PC-3 (cell line): ENCODE results near the gene GOLGA6L7. TPM values are rescaled to one million over a fixed set of nuclear protein-coding genes. Genes with fewer than 3 reads are reported as not detected.

Experiments
- ATAC-seq: fragments of 200-7000 bp; cut with Tn5 transposase; 2 replicates; pipeline ENCODE4 v1.9.1; 2020; ENCODE audit warnings: mild to moderate bottlenecking, moderate library complexity
- BruUV-seq: library from RNA; stranded (reverse); fragments of 400-500 nt; replicated peaks from 2 replicates; lab custom pipeline; 2021; lab: Mats Ljungman, UMichigan
- CTCF ChIA-PET: fragments of 300-600 bp; sonication (Branson Sonifier 250); formaldehyde crosslinking; loops from one replicate; lab custom pipeline; 2022; ENCODE audit warnings: antibody characterized with exemption; lab: Charles Lee
- POLR2A ChIA-PET: fragments of 300-600 bp; sonication (Branson Sonifier 250); formaldehyde crosslinking; loops from one replicate; lab custom pipeline; 2022; ENCODE audit warnings: antibody characterized with exemption; ENCODE audit not compliant: unreplicated experiment; lab: Charles Lee
- DNase-seq: peaks from one replicate; pipeline ENCODE4 v3.0.0-alpha.2; 2015
- H2AFZ ChIP-seq: fragments of 300-600 bp; sonication (generic); 2 replicates; pipeline ENCODE4 v1.6.0; 2016; ENCODE audit warnings: antibody characterized with exemption, low read length
- H3F3A ChIP-seq: fragments of 300-600 bp; sonication (generic); one replicate; pipeline ENCODE4 v1.6.0; 2017; ENCODE audit warnings: antibody characterized with exemption, low read length, control low read depth, mild to moderate bottlenecking; ENCODE audit not compliant: unreplicated experiment
- H3K27ac ChIP-seq: fragments of 300-600 bp; sonication (generic); 2 replicates; pipeline ENCODE4 v1.5.1; 2016; ENCODE audit warnings: mild to moderate bottlenecking, low read length
- H3K27me3 ChIP-seq: fragments of 300-600 bp; sonication (generic); 2 replicates; pipeline ENCODE4 v1.6.1; 2016; ENCODE audit warnings: low read length, mixed read lengths
- H3K36me3 ChIP-seq: fragments of 300-600 bp; sonication (generic); 2 replicates; pipeline ENCODE4 v1.6.1; 2016; ENCODE audit warnings: low read depth, mixed run types, low read length, mixed read lengths
- H3K4me1 ChIP-seq: fragments of 300-600 bp; sonication (generic); 2 replicates; pipeline ENCODE4 v1.5.1; 2016; ENCODE audit warnings: low read length; ENCODE audit not compliant: insufficient read depth
- H3K4me2 ChIP-seq: fragments of 300-600 bp; sonication (generic); 2 replicates; pipeline ENCODE4 v1.6.0; 2016; ENCODE audit warnings: low read length
- H3K4me3 ChIP-seq: fragments of 300-600 bp; sonication (generic); 2 replicates; pipeline ENCODE4 v1.5.1; 2016; ENCODE audit warnings: mild to moderate bottlenecking, low read length, mixed read lengths
- H3K79me2 ChIP-seq: fragments of 300-600 bp; sonication (generic); 2 replicates; pipeline ENCODE4 v1.6.1; 2017; ENCODE audit warnings: low read length, mixed read lengths
- H3K9ac ChIP-seq: fragments of 300-600 bp; sonication (generic); 2 replicates; pipeline ENCODE4 v1.6.0; 2016; ENCODE audit warnings: mild to moderate bottlenecking, low read length
- H3K9me2 ChIP-seq: fragments of 300-600 bp; sonication (generic); replicated peaks from 2 replicates; pipeline ENCODE4 v1.6.1; 2016; ENCODE audit warnings: mixed run types, low read length, mixed read lengths
- H3K9me3 ChIP-seq: fragments of 300-600 bp; sonication (generic); 2 replicates; pipeline ENCODE4 v1.6.1; 2016; ENCODE audit warnings: low read length, mixed read lengths
- H4K20me1 ChIP-seq: fragments of 300-600 bp; sonication (generic); 2 replicates; pipeline ENCODE4 v1.6.1; 2016; ENCODE audit warnings: low read length, mixed read lengths
- CTCF ChIP-seq: fragments of 300-600 bp; sonication (generic); conservative IDR thresholded peaks from 2 replicates; pipeline ENCODE4 v1.5.1; 2017; ENCODE audit warnings: antibody characterized with exemption, low read depth, mild to moderate bottlenecking, low read length
- EZH2 ChIP-seq: fragments of 300-600 bp; sonication (generic); IDR thresholded peaks from one replicate; pipeline ENCODE4 v1.6.1; 2017; ENCODE audit warnings: antibody characterized with exemption, mild to moderate bottlenecking, low read length; ENCODE audit not compliant: unreplicated experiment
- EZH2phosphoT487 ChIP-seq: fragments of 300-600 bp; sonication (generic); IDR thresholded peaks from 2 replicates; pipeline ENCODE4 v1.6.1; 2018; ENCODE audit warnings: mild to moderate bottlenecking, antibody characterized with exemption, low read length, borderline replicate concordance
- intact Hi-C: fragments of 100-400 bp; cut with micrococcal nuclease; formaldehyde crosslinking; loops from 2 replicates; pipeline ENCODE4 v1.9.0; 2023
- total RNA-seq: library from RNA; depleted of rRNA; stranded (reverse); fragments of >200 nt; gene quantifications from 2 replicates; pipeline ENCODE4 v1.2.3, GENCODE V29; 2014

The GOLGA6L7 gene
- total RNA-seq, 1 experiment from 2014 or later: not detected

GRCh38 chr15:28881170-28881569, 32.7 kb upstream of the GOLGA6L7 start:
- peak; percentile 55 for ATAC-seq
- CTCF ChIA-PET: no interaction called here

GRCh38 chr15:28880680-28881079, 32.2 kb upstream of the GOLGA6L7 start:
- Histone ChIP-seq H3K79me2 (no peaks in the 10 kb centered on the region), H3K9ac (no peak overlapping the region), H3K9me3 (no peaks in the 10 kb centered on the region), H3K4me1 (peaks cover 6% of the 10 kb centered on the region), H2AFZ (no peak overlapping the region), H3K9me2 (no peaks in the 10 kb centered on the region), H3K4me3 (no peak overlapping the region), H3F3A (no peaks in the 10 kb centered on the region), H3K27ac (no peak overlapping the region), H3K4me2 (no peak overlapping the region), H4K20me1 (no peaks in the 10 kb centered on the region), H3K36me3 (no peaks in the 10 kb centered on the region), H3K27me3 (no peaks in the 10 kb centered on the region)
- POLR2A ChIA-PET: interaction anchor here (0.7 kb wide), 1 partner anchor 12 kb away, joined by 3 read pairs; no protein-coding TSS in a partner anchor
- BruUV-seq: no TSS peak
- CTCF ChIA-PET: no interaction called here
- no peak for TF ChIP-seq EZH2
- TF ChIP-seq EZH2phosphoT487: no peak
- no peak for TF ChIP-seq CTCF
- intact Hi-C loops: loop anchor here (1.0 to 5.0 kb wide), 2 partner anchors 95 to 207 kb away; no protein-coding TSS in a partner anchor
- no peak for ATAC-seq
- no peak for DNase-seq

More at GRCh38 chr15:28881170-28881569, 32.7 kb upstream of the GOLGA6L7 start:
- no peak overlapping the region for H2AFZ ChIP-seq
- BruUV-seq: no TSS peak
- H3F3A ChIP-seq: no peaks in the 10 kb centered on the region
- TF ChIP-seq CTCF (0 out of 2 replicates have a peak, but pooled peaks have one; percentile 31), EZH2 (no peak)
- H3K79me2 ChIP-seq: no peaks in the 10 kb centered on the region
- H3K9me2 ChIP-seq: no peaks in the 10 kb centered on the region
- POLR2A ChIA-PET: interaction anchor here (0.7 kb wide), 1 partner anchor 12 kb away, joined by 3 read pairs; no protein-coding TSS in a partner anchor
- H3K9ac ChIP-seq: no peak overlapping the region
- no peak overlapping the region for H3K27ac ChIP-seq
- no peak overlapping the region for H3K4me2 ChIP-seq
- H3K36me3 ChIP-seq: no peaks in the 10 kb centered on the region
- H3K4me1 ChIP-seq: peaks cover 6% of the 10 kb centered on the region
- H4K20me1 ChIP-seq: no peaks in the 10 kb centered on the region
- DNase-seq: peak; percentile 26
- intact Hi-C loops: loop anchor here (1.0 to 5.0 kb wide), 2 partner anchors 94 to 206 kb away; no protein-coding TSS in a partner anchor
- no peaks in the 10 kb centered on the region for H3K9me3 ChIP-seq
- no peaks in the 10 kb centered on the region for H3K27me3 ChIP-seq
- no peak overlapping the region for H3K4me3 ChIP-seq

- no peak overlapping the region for H3K4me2 ChIP-seq
- ChIA-PET POLR2A (no interaction called here), CTCF (no interaction called here)
- no peak overlapping the region for H3K9ac ChIP-seq
- no peaks in the 10 kb centered on the region for H3K9me3 ChIP-seq
- ATAC-seq (no peak), DNase-seq (no peak)
- no peaks in the 10 kb centered on the region for H3K4me1 ChIP-seq
- TF ChIP-seq EZH2 (no peak), EZH2phosphoT487 (no peak), CTCF (no peak)
- no TSS peak for BruUV-seq
- H3K27ac ChIP-seq: no peak overlapping the region
- H2AFZ ChIP-seq: no peak overlapping the region
- no peaks in the 10 kb centered on the region for H3K36me3 ChIP-seq
- intact Hi-C loops: no loop called here
- no peaks in the 10 kb centered on the region for H3K79me2 ChIP-seq
- no peaks in the 10 kb centered on the region for H3K27me3 ChIP-seq
- H3K9me2 ChIP-seq: no peaks in the 10 kb centered on the region
- no peak overlapping the region for H3K4me3 ChIP-seq
- H4K20me1 ChIP-seq: no peaks in the 10 kb centered on the region
- no peaks in the 10 kb centered on the region for H3F3A ChIP-seq
Measured at GRCh38 chr15:28879551-28879950, 31.1 kb upstream of the GOLGA6L7 start.
